Stimulated activated CD4-positive, alpha-beta T cell treated with anti-CD3 and anti-CD28 coated beads, Interleukin-1b, Interleukin-23, amount 100 ng/mL, for 48 hours (primary cell): ENCODE results near the gene UBA1.

Source experiments
- DNase-seq: peaks from one replicate; pipeline ENCODE4 v3.0.0-alpha.2; 2020

The UBA1 gene

GRCh38 chrX:47170861-47171692 lies 22.6 kb upstream of the UBA1 start:
- DNase-seq = no peak

GRCh38 chrX:47171996-47172395 lies 21.6 kb upstream of the UBA1 start:
- DNase-seq = no peak

GRCh38 chrX:47172549-47172948 lies 21.1 kb upstream of the UBA1 start:
- no peak for DNase-seq

- no peak for DNase-seq
Observed at GRCh38 chrX:47172971-47173792, 20.4 kb upstream of the UBA1 start.

GRCh38 chrX:47174376-47174775 lies 19.3 kb upstream of the UBA1 start:
- no peak for DNase-seq

- DNase-seq = no peak
Observed at GRCh38 chrX:47174846-47175587, 18.6 kb upstream of the UBA1 start.

- no peak for DNase-seq
Observed at GRCh38 chrX:47175588-47175980, 18.0 kb upstream of the UBA1 start.

- DNase-seq = no peak
Observed at GRCh38 chrX:47176101-47176740, 17.4 kb upstream of the UBA1 start.

- DNase-seq = no peak
Observed at GRCh38 chrX:47177079-47177478, 16.6 kb upstream of the UBA1 start.

- DNase-seq = no peak
Observed at GRCh38 chrX:47178337-47178736, 15.3 kb upstream of the UBA1 start.

GRCh38 chrX:47179221-47179927 lies 14.3 kb upstream of the UBA1 start:
- no peak for DNase-seq

GRCh38 chrX:47179928-47180255 lies 13.7 kb upstream of the UBA1 start:
- DNase-seq = no peak

- DNase-seq = no peak
Observed at GRCh38 chrX:47180346-47180745, 13.3 kb upstream of the UBA1 start.

GRCh38 chrX:47181301-47181700 lies 12.3 kb upstream of the UBA1 start:
- no peak for DNase-seq

GRCh38 chrX:47182106-47182700 lies 11.4 kb upstream of the UBA1 start:
- no peak for DNase-seq

- DNase-seq = no peak
Observed at GRCh38 chrX:47184486-47184885, 9.1 kb upstream of the UBA1 start.

GRCh38 chrX:47185241-47185640 lies 8.4 kb upstream of the UBA1 start:
- DNase-seq = no peak

- no peak for DNase-seq
Observed at GRCh38 chrX:47186096-47186740, 7.4 kb upstream of the UBA1 start.

- DNase-seq = no peak
Observed at GRCh38 chrX:47187106-47187677, 6.4 kb upstream of the UBA1 start.

- DNase-seq = no peak
Observed at GRCh38 chrX:47189906-47190305, 3.7 kb upstream of the UBA1 start.
